HepG2 (cell line): Measurements from ENCODE around the gene RNF168. TPM values are rescaled to one million over a fixed set of nuclear protein-coding genes. Genes with fewer than 3 reads are reported as not detected.

Source experiments
- ATAC-seq: fragments of 200-7000 bp; cut with Tn5 transposase; 3 replicates; pipeline ENCODE4 v1.9.1; 2020; ENCODE audit warnings: mild to moderate bottlenecking, moderate library complexity
- BruUV-seq: library from RNA; stranded (reverse); fragments of 400-500 nt; replicated peaks from 2 replicates; lab custom pipeline; 2021; lab: Mats Ljungman, UMichigan
- CTCF ChIA-PET: fragments of 300-600 bp; formaldehyde crosslinking; extraction: SDS; loops from one replicate; lab custom pipeline; 2021; ENCODE audit warnings: low total read pairs, inconsistent platforms, low intra/inter-chr PET ratio; lab: Yijun Ruan, JAX
- POLR2A ChIA-PET: fragments of 350-600 bp; sonication (Branson Sonifier 250); formaldehyde crosslinking; loops from one replicate; lab custom pipeline; 2020; ENCODE audit warnings: antibody characterized with exemption, inconsistent platforms; lab: Yijun Ruan, JAX
- DNase-seq: peaks from one replicate; pipeline ENCODE4 v3.0.0-alpha.2; 2015; ENCODE audit warnings: low spot score
- FAIRE-seq: peaks from 3 replicates; lab custom pipeline; 2011; peaks lifted over from hg19 to GRCh38; lab: Jason Lieb, UNC
- H2AFZ ChIP-seq: one replicate; pipeline ENCODE4 v1.6.1; 2011; ENCODE audit warnings: low read length, inconsistent platforms
- H3K27ac ChIP-seq: fragments of 300-600 bp; 3 replicates; pipeline ENCODE4 v1.8.0; 2011; ENCODE audit warnings: mixed run types, mild to moderate bottlenecking, mixed read lengths, low read length, inconsistent platforms; ENCODE audit not compliant: insufficient read depth; ENCODE audit errors: extremely low read length
- H3K27me3 ChIP-seq, 2 experiments: fragments of 200-600 bp in 1 of 2; 2 replicates in 1 of 2; 3 replicates in 1 of 2; pipeline versions ENCODE4 v1.6.0 to v1.8.0; 2011; ENCODE audit warnings: low read length in 2 of 2, mild to moderate bottlenecking in 2 of 2, moderate library complexity in 2 of 2, inconsistent platforms in 1 of 2; ENCODE audit not compliant: insufficient read depth in 2 of 2, control insufficient read depth in 1 of 2
- H3K36me3 ChIP-seq, 2 experiments: fragments of 200-600 bp in 1 of 2; replicated peaks in 1 of 2; 2 replicates in 1 of 2; 3 replicates in 1 of 2; pipeline versions ENCODE4 v1.5.1 to v1.8.0; 2011; ENCODE audit warnings: low read length in 2 of 2, inconsistent platforms in 1 of 2; ENCODE audit not compliant: insufficient read depth in 2 of 2, control insufficient read depth in 1 of 2
- H3K4me1 ChIP-seq: 2 replicates; pipeline ENCODE4 v1.5.1; 2012; ENCODE audit warnings: low read length, inconsistent platforms; ENCODE audit not compliant: insufficient read depth
- H3K4me2 ChIP-seq: 2 replicates; pipeline ENCODE4 v1.6.0; 2011; ENCODE audit warnings: low read depth, low read length, inconsistent platforms
- H3K4me3 ChIP-seq, 3 experiments: fragments of 200-600 bp in 1 of 3; sonication (generic), shearing (Covaris generic) in 1 of 3; replicated peaks in 1 of 3; 2 replicates each; pipeline ENCODE4 v1.5.1; 2011 to 2016; ENCODE audit warnings: low read length in 3 of 3, inconsistent platforms in 2 of 3, low read depth in 2 of 3, mild to moderate bottlenecking in 2 of 3, control low read depth in 1 of 3, mixed read lengths in 1 of 3; ENCODE audit not compliant: insufficient read depth in 1 of 3
- H3K79me2 ChIP-seq: one replicate; pipeline ENCODE4 v1.6.1; 2011; ENCODE audit warnings: low read length, inconsistent platforms; ENCODE audit not compliant: insufficient read depth
- H3K9ac ChIP-seq: 2 replicates; pipeline ENCODE4 v1.6.0; 2011; ENCODE audit warnings: mild to moderate bottlenecking, low read depth, low read length, inconsistent platforms; ENCODE audit not compliant: insufficient read depth
- H3K9me3 ChIP-seq: 2 replicates; pipeline ENCODE4 v1.5.1; 2012; ENCODE audit warnings: mild to moderate bottlenecking, low read length
- H4K20me1 ChIP-seq: 2 replicates; pipeline ENCODE4 v1.6.0; 2011; ENCODE audit warnings: inconsistent platforms, mild to moderate bottlenecking, low read length, moderate library complexity; ENCODE audit not compliant: insufficient read depth
- BCLAF1 ChIP-seq: fragments of 450-650 bp; IDR thresholded peaks from 2 replicates; pipeline ENCODE4 v1.6.1; 2017; ENCODE audit warnings: mild to moderate bottlenecking
- EEA1 ChIP-seq: sonication (generic); formaldehyde crosslinking; IDR thresholded peaks from 2 replicates; pipeline ENCODE4 v1.5.1; 2020; ENCODE audit warnings: mild to moderate bottlenecking, missing genetic modification reagents, borderline replicate concordance
- HNRNPK ChIP-seq: fragments of 200-400 bp; formaldehyde crosslinking; IDR thresholded peaks from 2 replicates; pipeline ENCODE4 v1.6.1; 2018; ENCODE audit warnings: low read length, low read depth, moderate library complexity, mild to moderate bottlenecking; ENCODE audit not compliant: poor library complexity, severe bottlenecking
- MLXIP ChIP-seq: sonication (generic); formaldehyde crosslinking; IDR thresholded peaks from 2 replicates; pipeline ENCODE4 v1.9.0; 2021; ENCODE audit warnings: missing genetic modification reagents, borderline replicate concordance
- NCOR1 ChIP-seq: fragments of 200-600 bp; sonication (generic); IDR thresholded peaks from 2 replicates; pipeline ENCODE4 v1.7.0; 2017; ENCODE audit warnings: antibody characterized with exemption, low read length, borderline replicate concordance
- NFYB ChIP-seq: sonication (generic); formaldehyde crosslinking; IDR thresholded peaks from 2 replicates; pipeline ENCODE4 v1.4.0; 2020; ENCODE audit warnings: missing genetic modification reagents
- PCBP2 ChIP-seq: fragments of 200-400 bp; formaldehyde crosslinking; optimal IDR thresholded peaks from 2 replicates; pipeline ENCODE3; 2018; ENCODE audit warnings: low read length, low read depth; ENCODE audit not compliant: poor library complexity, severe bottlenecking
- SALL2 ChIP-seq: sonication (generic); formaldehyde crosslinking; IDR thresholded peaks from 2 replicates; pipeline ENCODE4 v1.8.1; 2023; ENCODE audit warnings: mild to moderate bottlenecking, missing genetic modification reagents, inconsistent platforms
- SNAPC2 ChIP-seq: sonication (generic); formaldehyde crosslinking; IDR thresholded peaks from 2 replicates; pipeline ENCODE4 v1.8.1; 2022; ENCODE audit warnings: mild to moderate bottlenecking, missing genetic modification reagents
- TMF1 ChIP-seq: sonication (generic); formaldehyde crosslinking; IDR thresholded peaks from 2 replicates; pipeline ENCODE4 v1.8.1; 2022; ENCODE audit warnings: low read depth, missing genetic modification reagents
- ZNF333 ChIP-seq: sonication (generic); formaldehyde crosslinking; IDR thresholded peaks from 2 replicates; pipeline ENCODE4 v1.4.0; 2020; ENCODE audit warnings: mild to moderate bottlenecking, missing genetic modification reagents, borderline replicate concordance
- ZNF772 ChIP-seq: sonication (generic); formaldehyde crosslinking; IDR thresholded peaks from 2 replicates; pipeline ENCODE4 v1.5.0; 2020; ENCODE audit warnings: mild to moderate bottlenecking, missing genetic modification reagents
- ZNF891 ChIP-seq: sonication (generic); formaldehyde crosslinking; IDR thresholded peaks from 2 replicates; pipeline ENCODE4 v1.5.0; 2020; ENCODE audit warnings: mild to moderate bottlenecking, missing genetic modification reagents
- WGBS: methylation state at CpG from one replicate; pipeline ENCODE4 v1.1.6; 2017; ENCODE audit warnings: low lambda C conversion rate; 5-methylcytosine and 5-hydroxymethylcytosine counted together
- in situ Hi-C: cut with HindIII; loops from 2 replicates; pipeline ENCODE4 v1.10.0; 2017; ENCODE audit warnings: low pct_unique_long_range_greater_than_20kb; ENCODE audit not compliant: extremely low pct_ligation_motif_present
- intact Hi-C: fragments of 100-400 bp; cut with micrococcal nuclease; formaldehyde crosslinking; loops from one replicate; pipeline ENCODE4 v1.10.0; 2022; ENCODE audit not compliant: unreplicated experiment
- polyA plus RNA-seq, 8 experiments: library from polyadenylated mRNA; depleted of rRNA in 3 of 8; stranded (reverse) in 7 of 8; unstranded in 1 of 8; fragments of >200 nt; fragmentation: Illumina TruSeq in 4 of 8; extraction: Trizol in 4 of 8; gene quantifications; 2 replicates each; pipeline versions ENCODE4 v1.2.1 to v1.2.3, GENCODE V29; 2011 to 2016; ENCODE audit warnings: low read depth in 4 of 8, missing spikeins in 1 of 8, mixed read lengths in 1 of 8; ENCODE audit not compliant: insufficient read depth in 1 of 8
- total RNA-seq, 5 experiments: library from RNA; depleted of rRNA; stranded (reverse); fragments of >200 nt; fragmentation: Illumina TruSeq; extraction: Trizol; gene quantifications; 2 replicates each; pipeline ENCODE4 v1.2.3, GENCODE V29; 2016; ENCODE audit warnings: low read depth in 1 of 5

The RNF168 gene
- total and polyA plus RNA-seq, 2 of the 13 experiments (the other 11 are each of a cell fraction or from before 2014, with no cell fraction given): 3.7 to 22.9 TPM

GRCh38 chr3:196444500-196444894 is 59.1 kb downstream of the RNF168 start:
- H3K4me2 ChIP-seq: no peak overlapping the region
- H3K27ac ChIP-seq: no peak overlapping the region
- in situ Hi-C loops (no loop called here), intact Hi-C loops (no loop called here)
- H2AFZ ChIP-seq: no peak overlapping the region
- no peaks in the 10 kb centered on the region for H3K79me2 ChIP-seq
- H3K36me3 ChIP-seq: no peaks in the 10 kb centered on the region
- H3K4me1 ChIP-seq: peaks cover 9% of the 10 kb centered on the region
- H3K27me3 ChIP-seq: peaks cover 0 to 3% of the 10 kb centered on the region in 2 experiments; a peak in 1 of 5 replicates
- ChIA-PET POLR2A (no interaction called here), CTCF (no interaction called here)
- H3K4me3 ChIP-seq: no peak overlapping the region
- TF ChIP-seq HNRNPK (peak; percentile 58), NFYB (CRISPR knock-in tag) (no peak), PCBP2 (peak; percentile 52), EEA1 (CRISPR knock-in tag) (no peak)
- no TSS peak for BruUV-seq
- ATAC-seq: no peak
- no peak for FAIRE-seq
- 62% methylated on average over 2 of the region's 2 CpGs for WGBS
- no peaks in the 10 kb centered on the region for H4K20me1 ChIP-seq
- H3K9ac ChIP-seq: no peak overlapping the region
- no peaks in the 10 kb centered on the region for H3K9me3 ChIP-seq
- DNase-seq: no peak

- WGBS: 4% methylated on average over 3 of the region's 3 CpGs
- H3K4me3 ChIP-seq: no peak overlapping the region
- BruUV-seq: no TSS peak
- in situ Hi-C loops (no loop called here), intact Hi-C loops (no loop called here)
- no peak overlapping the region for H3K27ac ChIP-seq
- ATAC-seq (peak; percentile 63), FAIRE-seq (no peak), DNase-seq (no peak)
- H3K27me3 ChIP-seq: peaks cover 0 to 3% of the 10 kb centered on the region in 2 experiments; a peak in 1 of 5 replicates
- no peak overlapping the region for H3K9ac ChIP-seq
- no peaks in the 10 kb centered on the region for H4K20me1 ChIP-seq
- H2AFZ ChIP-seq: no peak overlapping the region
- H3K36me3 ChIP-seq: no peaks in the 10 kb centered on the region
- POLR2A ChIA-PET: interaction anchor here (0.9 kb wide), 1 partner anchor 8 kb away, joined by 6 read pairs; the partner anchor contains the start of gene UBXN7
- H3K9me3 ChIP-seq: no peaks in the 10 kb centered on the region
- CTCF ChIA-PET: no interaction called here
- no peaks in the 10 kb centered on the region for H3K79me2 ChIP-seq
- 0 out of 2 replicates have a peak overlapping the region, but pooled peaks have one; percentile 8 for H3K4me2 ChIP-seq
- peaks cover 18% of the 10 kb centered on the region for H3K4me1 ChIP-seq
- TF ChIP-seq ZNF891 (CRISPR knock-in tag): no peak
- no peak for TF ChIP-seq ZNF333 (CRISPR knock-in tag)
- TF ChIP-seq MLXIP (CRISPR knock-in tag): no peak
- no peak for TF ChIP-seq TMF1
- TF ChIP-seq SNAPC2 (CRISPR knock-in tag): no peak
- no peak for TF ChIP-seq ZNF772 (CRISPR knock-in tag)
- TF ChIP-seq NCOR1: no peak
- no peak for TF ChIP-seq SALL2 (CRISPR knock-in tag)
- TF ChIP-seq BCLAF1: no peak
Measured at GRCh38 chr3:196440696-196441095, 62.9 kb downstream of the RNF168 start.
